Right lobe of liver (tissue), 4 donors: ENCODE results near the gene CELF2.

ENCODE experiments used
- CTCF ChIP-seq, 4 donors: fragments of 200-600 bp in 3 of 4; fragments of 450-650 bp in 1 of 4; IDR thresholded peaks; one replicate each; pipeline versions ENCODE4 v1.5.1 to v1.8.0; 2016 to 2022; ENCODE audit warnings: antibody characterized with exemption in 4 of 4, mild to moderate bottlenecking in 2 of 4
- POLR2A ChIP-seq: fragments of 450-650 bp; IDR thresholded peaks from one replicate; pipeline ENCODE4 v1.6.1; 2017; ENCODE audit warnings: antibody characterized with exemption, mild to moderate bottlenecking
- donor health status: DM: no; HTN: no; CAD: no.
- donor health status: DM: no; HTN: no; CAD: no.
- donor health status: DM: no; HTN: yes; CAD: no.

- TF ChIP-seq CTCF (IDR thresholded peaks at IDR 0.05) (no peak), POLR2A (no peak)
Observed at GRCh38 chr10:11098666-11099065, 81.0 kb downstream of the CELF2 start.
